Type B pancreatic cell (in vitro differentiated cells): ENCODE results near the gene CARD8. TPM values are rescaled to one million over a fixed set of nuclear protein-coding genes. Genes with fewer than 3 reads are reported as not detected.

ENCODE experiments used
- DNase-seq: peaks from one replicate; pipeline ENCODE4 v3.0.0; 2021; ENCODE audit warnings: mixed read lengths; ENCODE audit not compliant: unreplicated experiment; ENCODE audit errors: extremely low spot score
- H3K27ac Mint-ChIP-seq: 2 replicates; pipeline ENCODE4 v1.8.0; 2021; ENCODE audit warnings: mild to moderate bottlenecking, mixed read lengths
- H3K27me3 Mint-ChIP-seq: 2 replicates; pipeline ENCODE4 v1.8.0; 2021; ENCODE audit warnings: mixed read lengths
- H3K36me3 Mint-ChIP-seq: 2 replicates; pipeline ENCODE4 v1.8.0; 2021; ENCODE audit warnings: mixed read lengths
- H3K4me1 Mint-ChIP-seq: one replicate; pipeline ENCODE4 v1.8.0; 2021; ENCODE audit warnings: mixed read lengths; ENCODE audit not compliant: unreplicated experiment
- H3K4me3 Mint-ChIP-seq: 2 replicates; pipeline ENCODE4 v1.8.0; 2021; ENCODE audit warnings: mild to moderate bottlenecking, mixed read lengths
- H3K9me3 Mint-ChIP-seq: 2 replicates; pipeline ENCODE4 v1.8.0; 2021; ENCODE audit warnings: mixed read lengths
- total RNA-seq: library from RNA; stranded (reverse); gene quantifications from 2 replicates; pipeline ENCODE4 v1.2.1, GENCODE V29; 2021; ENCODE audit warnings: low replicate concordance
- TF ChIP-seq, protein P1 (sequence below): fragments of 200-600 bp; sonication (generic); conservative IDR thresholded peaks from 2 replicates; pipeline ENCODE4 v1.5.0; 2021; ENCODE audit warnings: antibody characterized with exemption, mild to moderate bottlenecking

Gene CARD8
- total RNA-seq, 1 donor from 2014 or later = 50.4 TPM

DNA sequence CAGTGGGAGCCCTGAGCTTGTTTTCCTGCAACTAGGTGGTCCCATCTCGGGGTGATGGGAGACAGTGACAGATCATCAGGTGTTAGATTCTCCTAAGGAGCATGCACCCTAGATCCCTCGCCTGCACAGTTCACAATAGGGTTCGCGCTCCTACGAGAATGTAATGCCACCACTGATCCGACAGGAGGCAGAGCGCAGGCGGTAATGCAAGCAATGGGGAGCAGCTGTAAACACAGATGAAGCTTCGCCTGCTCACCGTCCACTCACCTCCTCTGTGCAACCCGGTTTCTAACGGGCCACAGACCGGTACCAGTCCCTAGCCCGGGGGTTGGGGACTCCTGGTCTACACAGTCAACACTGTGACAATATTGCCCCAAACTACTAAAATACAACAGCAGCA is 38.8 kb downstream of the CARD8 start:
- no peaks in the 10 kb centered on the region for H3K4me1 Mint-ChIP-seq
- peaks cover 16% of the 10 kb centered on the region for H3K36me3 Mint-ChIP-seq
- no peaks in the 10 kb centered on the region for H3K9me3 Mint-ChIP-seq
- no peaks in the 10 kb centered on the region for H3K27me3 Mint-ChIP-seq
- no peak for DNase-seq
- no peak overlapping the region for H3K27ac Mint-ChIP-seq
- H3K4me3 Mint-ChIP-seq = no peak overlapping the region
- TF ChIP-seq, protein P1, sequence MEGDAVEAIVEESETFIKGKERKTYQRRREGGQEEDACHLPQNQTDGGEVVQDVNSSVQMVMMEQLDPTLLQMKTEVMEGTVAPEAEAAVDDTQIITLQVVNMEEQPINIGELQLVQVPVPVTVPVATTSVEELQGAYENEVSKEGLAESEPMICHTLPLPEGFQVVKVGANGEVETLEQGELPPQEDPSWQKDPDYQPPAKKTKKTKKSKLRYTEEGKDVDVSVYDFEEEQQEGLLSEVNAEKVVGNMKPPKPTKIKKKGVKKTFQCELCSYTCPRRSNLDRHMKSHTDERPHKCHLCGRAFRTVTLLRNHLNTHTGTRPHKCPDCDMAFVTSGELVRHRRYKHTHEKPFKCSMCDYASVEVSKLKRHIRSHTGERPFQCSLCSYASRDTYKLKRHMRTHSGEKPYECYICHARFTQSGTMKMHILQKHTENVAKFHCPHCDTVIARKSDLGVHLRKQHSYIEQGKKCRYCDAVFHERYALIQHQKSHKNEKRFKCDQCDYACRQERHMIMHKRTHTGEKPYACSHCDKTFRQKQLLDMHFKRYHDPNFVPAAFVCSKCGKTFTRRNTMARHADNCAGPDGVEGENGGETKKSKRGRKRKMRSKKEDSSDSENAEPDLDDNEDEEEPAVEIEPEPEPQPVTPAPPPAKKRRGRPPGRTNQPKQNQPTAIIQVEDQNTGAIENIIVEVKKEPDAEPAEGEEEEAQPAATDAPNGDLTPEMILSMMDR = no peak

DNA sequence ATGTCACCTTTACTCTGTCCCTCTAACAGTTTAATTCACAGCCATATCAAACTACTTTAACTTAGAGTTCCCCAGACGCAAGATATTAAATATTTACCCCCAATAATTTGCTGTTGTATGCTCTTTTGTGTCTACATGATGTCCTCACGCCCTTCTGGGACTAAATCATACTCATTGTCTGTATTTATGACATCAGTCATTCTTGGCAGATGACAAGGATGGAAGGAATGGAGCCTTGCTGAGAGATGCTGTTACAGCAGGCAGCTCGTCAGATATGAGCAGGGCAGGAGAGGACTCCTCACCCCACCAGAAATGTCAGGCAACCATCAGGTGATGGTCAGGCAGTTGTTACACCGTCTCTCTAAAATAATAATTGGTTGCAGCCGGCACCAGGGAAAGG is 41.8 kb downstream of the CARD8 start:
- H3K27me3 Mint-ChIP-seq = no peaks in the 10 kb centered on the region
- no peaks in the 10 kb centered on the region for H3K4me1 Mint-ChIP-seq
- no peaks in the 10 kb centered on the region for H3K9me3 Mint-ChIP-seq
- no peak overlapping the region for H3K4me3 Mint-ChIP-seq
- H3K36me3 Mint-ChIP-seq = peaks cover 16% of the 10 kb centered on the region
- TF ChIP-seq, protein P1 = no peak
- no peak for DNase-seq
- no peak overlapping the region for H3K27ac Mint-ChIP-seq

DNA sequence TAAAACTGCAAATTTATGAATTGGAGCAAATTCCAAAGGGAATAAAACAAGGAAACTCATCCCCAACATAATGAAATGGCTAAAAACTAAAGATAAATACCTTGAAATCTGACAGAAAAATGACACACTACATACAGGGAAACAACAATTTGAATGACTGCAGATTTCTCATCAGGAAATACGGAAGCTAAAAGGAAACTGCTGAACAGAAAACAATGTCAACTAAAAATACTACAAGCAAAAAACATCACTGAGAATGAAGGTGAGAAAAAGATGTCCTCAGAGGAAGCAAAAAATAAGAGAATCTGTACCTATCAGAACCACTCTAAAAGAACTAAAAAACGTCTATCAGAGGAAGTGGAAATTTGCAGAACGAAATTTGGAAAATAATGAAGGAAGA is 45.7 kb downstream of the CARD8 start:
- Mint-ChIP-seq H3K4me1 (no peaks in the 10 kb centered on the region), H3K27me3 (no peaks in the 10 kb centered on the region), H3K36me3 (peaks cover 6% of the 10 kb centered on the region), H3K27ac (no peak overlapping the region), H3K9me3 (no peaks in the 10 kb centered on the region), H3K4me3 (no peak overlapping the region)
- TF ChIP-seq, protein P1 = no peak
- no peak for DNase-seq

DNA sequence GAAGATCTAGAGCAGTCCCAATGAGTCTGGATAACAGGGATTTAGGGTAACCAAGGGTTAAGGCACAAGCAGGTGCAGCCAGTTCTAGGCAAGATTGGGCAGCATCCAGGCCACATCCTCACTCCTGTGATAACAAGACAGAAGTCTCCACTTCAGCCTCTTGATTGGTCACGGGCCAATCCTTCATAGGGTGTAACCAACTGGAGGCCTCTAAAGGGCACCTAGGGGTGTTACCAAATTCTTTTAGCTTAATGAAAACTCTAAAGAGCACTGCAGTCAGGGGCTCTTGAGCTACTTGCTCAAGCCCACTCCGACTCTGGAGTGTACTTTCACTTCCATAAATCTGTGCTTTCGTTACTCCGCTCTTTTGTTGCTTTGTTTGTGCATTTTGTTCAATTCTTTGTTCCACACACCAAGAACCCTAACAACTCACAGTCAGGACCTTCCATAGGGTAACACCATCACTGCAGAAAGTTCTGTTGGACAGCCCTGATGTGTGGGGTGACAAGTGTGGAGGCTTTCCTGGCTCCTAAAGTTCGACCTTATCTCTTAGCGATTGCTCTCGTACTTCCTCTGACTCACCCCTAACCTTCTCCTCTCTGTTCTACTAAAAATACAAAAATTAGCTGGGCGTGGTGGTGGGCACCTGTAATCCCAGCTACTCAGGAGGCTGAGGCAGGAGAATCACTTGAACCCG is 49.2 kb downstream of the CARD8 start:
- Mint-ChIP-seq H3K27ac (no peak overlapping the region), H3K9me3 (no peaks in the 10 kb centered on the region), H3K4me1 (no peaks in the 10 kb centered on the region), H3K4me3 (no peak overlapping the region), H3K36me3 (no peaks in the 10 kb centered on the region), H3K27me3 (no peaks in the 10 kb centered on the region)
- TF ChIP-seq, protein P1 = no peak
- DNase-seq = no peak

DNA sequence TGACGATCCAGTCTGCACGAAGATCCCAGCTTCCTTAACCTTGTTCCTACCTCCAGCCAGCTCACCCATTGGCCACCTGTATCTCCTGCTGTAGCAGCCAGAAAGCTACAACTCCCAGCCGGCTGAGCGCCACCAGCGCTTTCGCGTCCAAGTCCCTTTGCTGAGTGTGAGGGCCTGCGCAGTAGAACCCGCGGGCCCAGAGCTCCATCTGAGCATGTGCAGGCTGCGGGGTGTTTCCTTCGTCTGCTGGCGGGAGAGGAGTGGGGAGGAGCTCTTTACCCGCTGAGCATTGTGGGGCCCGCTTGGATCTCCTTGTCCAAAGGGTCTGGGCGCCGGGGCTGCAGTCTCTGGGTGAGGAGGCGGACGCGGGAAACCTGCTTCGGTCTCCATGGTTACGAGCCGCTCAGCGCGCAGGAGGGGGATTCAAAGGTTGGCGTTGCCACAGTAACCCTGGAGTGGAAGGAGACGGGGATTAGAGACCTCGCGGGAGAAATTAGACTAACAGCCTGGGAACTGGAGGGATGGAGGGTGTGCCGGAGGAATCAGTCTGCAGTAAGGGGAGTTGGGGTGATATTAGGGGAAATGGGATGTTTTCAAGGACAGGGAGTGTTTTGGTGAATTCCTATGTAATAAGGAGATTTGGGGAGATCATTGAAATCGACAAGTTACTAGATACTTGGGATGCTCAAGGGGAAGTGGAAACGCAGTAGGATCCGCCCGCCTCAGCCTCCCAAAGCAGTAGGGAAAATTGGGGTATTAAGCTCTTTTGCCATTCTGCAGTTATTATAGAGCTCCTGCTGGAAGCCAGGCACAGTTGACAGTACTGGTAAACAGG is 51.7 kb downstream of the CARD8 start:
- H3K4me3 Mint-ChIP-seq = no peak overlapping the region
- H3K4me1 Mint-ChIP-seq = no peaks in the 10 kb centered on the region
- H3K9me3 Mint-ChIP-seq = no peaks in the 10 kb centered on the region
- no peak overlapping the region for H3K27ac Mint-ChIP-seq
- DNase-seq = peak; percentile 96
- no peaks in the 10 kb centered on the region for H3K27me3 Mint-ChIP-seq
- TF ChIP-seq, protein P1 = no peak
- no peaks in the 10 kb centered on the region for H3K36me3 Mint-ChIP-seq
